ENCODE measurements around the gene ESR2.

ESR2 gene

GRCh38 chr14:64246688-64247087 is 47.5 kb downstream of the ESR2 start:
- no peak overlapping the region for H3K27ac ChIP-seq

GRCh38 chr14:64245491-64245890 is 48.7 kb downstream of the ESR2 start:
- Histone ChIP-seq H3K27ac (no peak overlapping the region), H3K27me3 (no peaks in the 10 kb centered on the region), H3K9me3 (no peaks in the 10 kb centered on the region), H3K36me3 (no peaks in the 10 kb centered on the region), H3K4me1 (no peaks in the 10 kb centered on the region), H3K4me3 (no peak overlapping the region)
- intact Hi-C loops (cut with DNase I; ENCODE audit: low total_unique reads), result no loop called here
- DNase-seq, result no peak
- TF ChIP-seq CTCF (IDR thresholded peaks at IDR 0.05), result no peak

More at GRCh38 chr14:64246688-64247087, 47.5 kb downstream of the ESR2 start:
- Histone ChIP-seq H3K36me3 (no peaks in the 10 kb centered on the region), H3K4me1 (no peaks in the 10 kb centered on the region), H3K27me3 (no peaks in the 10 kb centered on the region), H3K4me3 (no peak overlapping the region), H3K9me3 (no peaks in the 10 kb centered on the region)
- TF ChIP-seq CTCF (IDR thresholded peaks at IDR 0.05), result no peak
- intact Hi-C loops (cut with DNase I; ENCODE audit: low total_unique reads), result no loop called here
- DNase-seq, result no peak

GRCh38 chr14:64244279-64244678 is 49.9 kb downstream of the ESR2 start:
- Histone ChIP-seq H3K4me3 (no peak overlapping the region), H3K9me3 (no peaks in the 10 kb centered on the region), H3K36me3 (no peaks in the 10 kb centered on the region), H3K27me3 (no peaks in the 10 kb centered on the region), H3K4me1 (no peaks in the 10 kb centered on the region), H3K27ac (no peak overlapping the region)
- TF ChIP-seq CTCF (IDR thresholded peaks at IDR 0.05), result no peak
- intact Hi-C loops (cut with DNase I; ENCODE audit: low total_unique reads), result no loop called here
- no peak for DNase-seq

- intact Hi-C loops (cut with DNase I; ENCODE audit: low total_unique reads), result no loop called here
- Histone ChIP-seq H3K36me3 (no peaks in the 10 kb centered on the region), H3K27ac (no peak overlapping the region), H3K27me3 (no peaks in the 10 kb centered on the region), H3K4me1 (peaks cover 0 to 12% (median 7%) of the 10 kb centered on the region in 4 donors), H3K4me3 (no peak overlapping the region), H3K9me3 (no peaks in the 10 kb centered on the region)
- no peak for DNase-seq
- TF ChIP-seq CTCF (IDR thresholded peaks at IDR 0.05), result no peak
These were observed 55.5 kb downstream of the ESR2 start for GRCh38 chr14:64238631-64239030.

GRCh38 chr14:64238049-64238448 is 56.1 kb downstream of the ESR2 start:
- intact Hi-C loops (cut with DNase I; ENCODE audit: low total_unique reads), result no loop called here
- H3K4me1 ChIP-seq, result peaks cover 0 to 12% (median 7%) of the 10 kb centered on the region in 4 donors
- no peaks in the 10 kb centered on the region for H3K27me3 ChIP-seq
- no peak for TF ChIP-seq CTCF (IDR thresholded peaks at IDR 0.05)
- no peaks in the 10 kb centered on the region for H3K36me3 ChIP-seq
- DNase-seq, result no peak
- no peak overlapping the region for H3K27ac ChIP-seq
- H3K4me3 ChIP-seq, result no peak overlapping the region
- no peaks in the 10 kb centered on the region for H3K9me3 ChIP-seq

Data from tibial artery (tissue), 4 donors.